ENCODE measurements around the gene CARMIL1. TPM values are rescaled to one million over a fixed set of nuclear protein-coding genes. Genes with fewer than 3 reads are reported as not detected.

CARMIL1 gene
- total RNA-seq, 1 donor from 2014 or later, result 19.1 TPM

DNA sequence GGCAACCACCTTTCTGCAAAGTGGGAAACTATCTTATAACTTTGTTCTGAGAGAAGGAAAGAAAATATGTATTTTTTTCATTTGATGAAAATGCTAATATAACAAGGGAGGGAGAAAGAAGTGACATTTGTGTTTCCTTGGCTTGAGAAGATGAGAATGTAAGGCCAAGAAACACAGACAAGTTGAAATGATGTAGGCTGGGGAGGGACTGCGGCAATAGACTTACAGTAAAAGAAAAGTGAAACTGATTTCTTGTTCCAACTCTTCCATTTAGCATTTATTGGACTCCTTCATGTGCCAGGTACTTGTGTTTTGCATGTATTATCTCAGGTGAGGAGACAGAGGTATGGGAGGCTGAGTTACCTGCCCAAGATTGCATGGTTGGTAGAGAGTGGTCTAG lies 130.9 kb downstream of the CARMIL1 start:
- Histone ChIP-seq H3K4me1 (ENCODE audit: insufficient read depth, low read length) (no peaks in the 10 kb centered on the region), H3K4me3 (ENCODE audit: insufficient read depth, low read depth, low read length) (no peak overlapping the region), H3K27me3 (ENCODE audit: insufficient read depth, low read length) (no peaks in the 10 kb centered on the region), H3K9me3 (ENCODE audit: insufficient read depth, low read depth, low read length) (no peaks in the 10 kb centered on the region), H3K79me2 (ENCODE audit: insufficient read depth, low read length) (no peaks in the 10 kb centered on the region), H4K20me1 (ENCODE audit: insufficient read depth, low read length) (peaks cover 3% of the 10 kb centered on the region), H3K9ac (ENCODE audit: low read length) (no peak overlapping the region), H3K36me3 (ENCODE audit: insufficient read depth, low read length) (no peaks in the 10 kb centered on the region), H3K27ac (ENCODE audit: low read depth, low read length) (no peak overlapping the region), H3K4me2 (ENCODE audit: low read length) (no peak overlapping the region), H2AFZ (ENCODE audit: low read depth, low read length) (no peak overlapping the region)
- no peak for TF ChIP-seq EZH2 (IDR thresholded peaks at IDR 0.05; ENCODE audit: insufficient read depth, low read length)
- TF ChIP-seq, protein P1, sequence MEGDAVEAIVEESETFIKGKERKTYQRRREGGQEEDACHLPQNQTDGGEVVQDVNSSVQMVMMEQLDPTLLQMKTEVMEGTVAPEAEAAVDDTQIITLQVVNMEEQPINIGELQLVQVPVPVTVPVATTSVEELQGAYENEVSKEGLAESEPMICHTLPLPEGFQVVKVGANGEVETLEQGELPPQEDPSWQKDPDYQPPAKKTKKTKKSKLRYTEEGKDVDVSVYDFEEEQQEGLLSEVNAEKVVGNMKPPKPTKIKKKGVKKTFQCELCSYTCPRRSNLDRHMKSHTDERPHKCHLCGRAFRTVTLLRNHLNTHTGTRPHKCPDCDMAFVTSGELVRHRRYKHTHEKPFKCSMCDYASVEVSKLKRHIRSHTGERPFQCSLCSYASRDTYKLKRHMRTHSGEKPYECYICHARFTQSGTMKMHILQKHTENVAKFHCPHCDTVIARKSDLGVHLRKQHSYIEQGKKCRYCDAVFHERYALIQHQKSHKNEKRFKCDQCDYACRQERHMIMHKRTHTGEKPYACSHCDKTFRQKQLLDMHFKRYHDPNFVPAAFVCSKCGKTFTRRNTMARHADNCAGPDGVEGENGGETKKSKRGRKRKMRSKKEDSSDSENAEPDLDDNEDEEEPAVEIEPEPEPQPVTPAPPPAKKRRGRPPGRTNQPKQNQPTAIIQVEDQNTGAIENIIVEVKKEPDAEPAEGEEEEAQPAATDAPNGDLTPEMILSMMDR (IDR thresholded peaks at IDR 0.05; ENCODE audit: insufficient read depth, low read depth, low read length), result no peak
- H3K4me3 Mint-ChIP-seq (ENCODE audit: unreplicated experiment), result no peak overlapping the region
- peaks cover 18% of the 10 kb centered on the region for H3K4me1 Mint-ChIP-seq (ENCODE audit: low read depth, unreplicated experiment)
- no peaks in the 10 kb centered on the region for H3K36me3 Mint-ChIP-seq (ENCODE audit: low read depth, unreplicated experiment)
- FAIRE-seq (no peak), DNase-seq (ENCODE audit: low read depth) (no peak)
- H3K9me3 Mint-ChIP-seq (ENCODE audit: unreplicated experiment), result no peaks in the 10 kb centered on the region
- H3K27ac Mint-ChIP-seq (ENCODE audit: unreplicated experiment), result no peak overlapping the region
- H3K27me3 Mint-ChIP-seq (ENCODE audit: low read depth, unreplicated experiment), result no peaks in the 10 kb centered on the region

DNA sequence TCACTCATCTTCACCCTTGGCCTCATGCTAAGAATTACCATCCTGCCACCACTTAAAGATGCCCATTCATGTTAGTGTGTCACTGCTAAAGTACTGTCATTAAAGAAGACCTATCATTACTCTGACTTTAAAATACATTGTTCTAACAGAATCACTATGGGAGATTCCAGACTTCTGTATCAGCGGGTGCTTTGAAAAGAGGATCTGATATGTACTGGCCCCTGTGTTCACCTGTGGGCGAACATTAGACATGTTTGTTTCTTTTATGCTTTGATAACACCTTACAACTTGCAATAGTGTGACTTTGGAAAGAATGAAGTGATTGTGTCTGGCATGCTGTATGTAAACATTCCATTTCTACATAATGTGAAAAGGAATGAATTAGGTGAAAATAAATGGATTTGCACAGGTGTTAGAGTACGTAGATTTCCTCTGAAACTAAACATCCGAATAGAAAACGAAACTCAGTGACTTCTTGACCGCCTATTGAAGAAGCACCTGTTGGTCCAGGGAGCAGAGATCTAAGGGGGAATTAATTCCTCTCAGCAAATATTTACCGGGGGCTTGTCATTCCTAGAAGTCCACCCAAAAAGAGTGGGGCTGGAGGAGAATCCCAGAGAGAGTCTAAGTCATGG lies 132.3 kb downstream of the CARMIL1 start:
- Histone ChIP-seq H3K27ac (ENCODE audit: low read depth, low read length) (no peak overlapping the region), H4K20me1 (ENCODE audit: insufficient read depth, low read length) (peaks cover 2% of the 10 kb centered on the region), H3K4me1 (ENCODE audit: insufficient read depth, low read length) (no peaks in the 10 kb centered on the region), H3K4me2 (ENCODE audit: low read length) (no peak overlapping the region), H3K9ac (ENCODE audit: low read length) (no peak overlapping the region), H3K9me3 (ENCODE audit: insufficient read depth, low read depth, low read length) (no peaks in the 10 kb centered on the region), H3K27me3 (ENCODE audit: insufficient read depth, low read length) (no peaks in the 10 kb centered on the region), H3K4me3 (ENCODE audit: insufficient read depth, low read depth, low read length) (no peak overlapping the region), H3K79me2 (ENCODE audit: insufficient read depth, low read length) (no peaks in the 10 kb centered on the region), H3K36me3 (ENCODE audit: insufficient read depth, low read length) (no peaks in the 10 kb centered on the region), H2AFZ (ENCODE audit: low read depth, low read length) (no peak overlapping the region)
- DNase-seq (ENCODE audit: low read depth) (no peak), FAIRE-seq (no peak)
- H3K36me3 Mint-ChIP-seq (ENCODE audit: low read depth, unreplicated experiment), result no peaks in the 10 kb centered on the region
- TF ChIP-seq, protein P1 (IDR thresholded peaks at IDR 0.05; ENCODE audit: insufficient read depth, low read depth, low read length), result no peak
- TF ChIP-seq EZH2 (IDR thresholded peaks at IDR 0.05; ENCODE audit: insufficient read depth, low read length), result no peak
- no peaks in the 10 kb centered on the region for H3K9me3 Mint-ChIP-seq (ENCODE audit: unreplicated experiment)
- peaks cover 18% of the 10 kb centered on the region for H3K4me1 Mint-ChIP-seq (ENCODE audit: low read depth, unreplicated experiment)
- no peak overlapping the region for H3K27ac Mint-ChIP-seq (ENCODE audit: unreplicated experiment)
- H3K4me3 Mint-ChIP-seq (ENCODE audit: unreplicated experiment), result no peak overlapping the region
- no peaks in the 10 kb centered on the region for H3K27me3 Mint-ChIP-seq (ENCODE audit: low read depth, unreplicated experiment)

- Mint-ChIP-seq H3K4me1 (ENCODE audit: low read depth, unreplicated experiment) (peaks cover 29% of the 10 kb centered on the region), H3K27me3 (ENCODE audit: low read depth, unreplicated experiment) (no peaks in the 10 kb centered on the region), H3K36me3 (ENCODE audit: low read depth, unreplicated experiment) (no peaks in the 10 kb centered on the region), H3K9me3 (ENCODE audit: unreplicated experiment) (no peaks in the 10 kb centered on the region), H3K27ac (ENCODE audit: unreplicated experiment) (no peak overlapping the region), H3K4me3 (ENCODE audit: unreplicated experiment) (no peak overlapping the region)
- H3K9ac ChIP-seq (ENCODE audit: low read length), result no peak overlapping the region
- H3K4me1 ChIP-seq (ENCODE audit: insufficient read depth, low read length), result no peaks in the 10 kb centered on the region
- no peak for FAIRE-seq
- H3K79me2 ChIP-seq (ENCODE audit: insufficient read depth, low read length), result no peaks in the 10 kb centered on the region
- no peaks in the 10 kb centered on the region for H3K36me3 ChIP-seq (ENCODE audit: insufficient read depth, low read length)
- no peak overlapping the region for H3K27ac ChIP-seq (ENCODE audit: low read depth, low read length)
- H3K9me3 ChIP-seq (ENCODE audit: insufficient read depth, low read depth, low read length), result no peaks in the 10 kb centered on the region
- no peaks in the 10 kb centered on the region for H3K27me3 ChIP-seq (ENCODE audit: insufficient read depth, low read length)
- DNase-seq (ENCODE audit: low read depth), result peak; percentile 43
- TF ChIP-seq EZH2 (IDR thresholded peaks at IDR 0.05; ENCODE audit: insufficient read depth, low read length), result no peak
- TF ChIP-seq, protein P1 (IDR thresholded peaks at IDR 0.05; ENCODE audit: insufficient read depth, low read depth, low read length), result no peak
- no peaks in the 10 kb centered on the region for H4K20me1 ChIP-seq (ENCODE audit: insufficient read depth, low read length)
- no peak overlapping the region for H3K4me2 ChIP-seq (ENCODE audit: low read length)
- no peak overlapping the region for H2AFZ ChIP-seq (ENCODE audit: low read depth, low read length)
- no peak overlapping the region for H3K4me3 ChIP-seq (ENCODE audit: insufficient read depth, low read depth, low read length)
These were observed 134.2 kb downstream of the CARMIL1 start for GRCh38 chr6:25413207-25413905.

Data from astrocyte (in vitro differentiated cells and primary cell).